Muscle of back (tissue), 10 donors: Measurements from ENCODE around the gene RPS27. TPM values are rescaled to one million over a fixed set of nuclear protein-coding genes. Genes with fewer than 3 reads are reported as not detected.

Source experiments
- polyA plus RNA-seq, 10 donors: library from polyadenylated mRNA; unstranded; fragments of 120-200 nt; gene quantifications; one replicate each; pipeline ENCODE4 v1.2.1, GENCODE V29; 2013; ENCODE audit not compliant: insufficient read length in 10 of 10

RPS27 gene
- polyA plus RNA-seq, 10 donors = 2,992 to 4,353 (median 3,555) TPM

Other genes with a start within 250 kb of the RPS27 start
- gene SLC27A3, start 215.4 kb upstream of the RPS27 start, polyA plus RNA-seq = 10 to 100 TPM; 17.9 to 32.7 (median 23.6) TPM
- 10 to 100 TPM; 12.5 to 20.1 (median 17.9) TPM for gene GATAD2B, start 67.8 kb upstream of the RPS27 start, polyA plus RNA-seq
- 10 to 100 TPM; 18.7 to 44.4 (median 30.2) TPM for gene DENND4B, start 44.0 kb upstream of the RPS27 start, polyA plus RNA-seq
- gene CRTC2, start 32.1 kb upstream of the RPS27 start, polyA plus RNA-seq = 10 to 100 TPM; 16.2 to 30.6 (median 21.2) TPM
- 10 to 100 TPM; 36.0 to 54.4 (median 43.2) TPM for gene SLC39A1, start 27.2 kb upstream of the RPS27 start, polyA plus RNA-seq
- gene CREB3L4, start 22.9 kb upstream of the RPS27 start, polyA plus RNA-seq = 10 to 100 TPM in 7 of 10 donors, 1 to 10 TPM in 3; 9.0 to 16.3 (median 12.4) TPM
- 10 to 100 TPM; 66.7 to 93.8 (median 77.3) TPM for gene JTB, start 13.1 kb upstream of the RPS27 start, polyA plus RNA-seq
- 100 to 1,000 TPM in 1 of 10 donors, 10 to 100 TPM in 9; 69.1 to 115 (median 81.9) TPM for gene RAB13, start 4.4 kb upstream of the RPS27 start, polyA plus RNA-seq
- under 1 TPM in 6 of 10 donors, not detected in 4; 0.07 to 0.18 (median 0.09) TPM for gene NUP210L, start 164.3 kb downstream of the RPS27 start, polyA plus RNA-seq
- gene TPM3, start 201.3 kb downstream of the RPS27 start, polyA plus RNA-seq = 100 to 1,000 TPM; 271 to 851 (median 615) TPM
- not detected for gene CFAP141, start 215.6 kb downstream of the RPS27 start, polyA plus RNA-seq
- gene UBAP2L, start 230.2 kb downstream of the RPS27 start, polyA plus RNA-seq = 100 to 1,000 TPM in 8 of 10 donors, 10 to 100 TPM in 2; 94.8 to 131 (median 111) TPM